SK-N-SH (cell line): ENCODE data around the gene CDS2. TPM values are rescaled to one million over a fixed set of nuclear protein-coding genes. Genes with fewer than 3 reads are reported as not detected.

Experiments used
- CTCF ChIA-PET: fragments of 300-600, 350-600 bp; formaldehyde crosslinking; extraction: SDS; loops from one replicate; lab custom pipeline; 2021; lab: Yijun Ruan, JAX
- POLR2A ChIA-PET: fragments of 350-600 bp; sonication (Branson Sonifier 250); formaldehyde crosslinking; extraction: SDS; loops from one replicate; lab custom pipeline; 2020; ENCODE audit warnings: antibody characterized with exemption, inconsistent platforms; lab: Yijun Ruan, JAX
- DNase-seq: peaks from one replicate; pipeline ENCODE4 v3.0.0; 2012
- H2AFZ ChIP-seq: fragments of 200-600 bp; sonication (generic); 2 replicates; pipeline ENCODE4 v1.8.1; 2016; ENCODE audit warnings: antibody characterized with exemption, mild to moderate bottlenecking, low read depth
- H3F3A ChIP-seq: fragments of 200-600 bp; sonication (generic); replicated peaks from 2 replicates; pipeline ENCODE3; 2016; ENCODE audit warnings: antibody characterized with exemption, mild to moderate bottlenecking; ENCODE audit not compliant: insufficient read depth
- H3K27ac ChIP-seq, 2 experiments: fragments of 200-500 bp in 1 of 2; fragments of 200-600 bp in 1 of 2; sonication (Bioruptor generic) in 1 of 2; sonication (generic), shearing (Covaris generic) in 1 of 2; 2 replicates each; pipeline versions ENCODE4 v1.5.1 to v1.6.1; 2014 to 2016; ENCODE audit warnings: low read depth in 2 of 2, inconsistent platforms in 1 of 2, low read length in 1 of 2, mild to moderate bottlenecking in 1 of 2, mixed read lengths in 1 of 2
- H3K27me3 ChIP-seq: fragments of 200-600 bp; sonication (generic), shearing (Covaris generic); 2 replicates; pipeline ENCODE4 v1.6.1; 2016; ENCODE audit warnings: mixed run types; ENCODE audit not compliant: insufficient read depth
- H3K36me3 ChIP-seq, 2 experiments: fragments of 200-500 bp in 1 of 2; fragments of 200-600 bp in 1 of 2; sonication (Bioruptor generic) in 1 of 2; sonication (generic) in 1 of 2; replicated peaks in 1 of 2; 2 replicates each; pipeline versions ENCODE3 to v1.5.1; 2014 to 2016; ENCODE audit warnings: low read length in 1 of 2, mild to moderate bottlenecking in 1 of 2; ENCODE audit not compliant: insufficient read depth in 2 of 2, control insufficient read depth in 1 of 2
- H3K4me1 ChIP-seq, 2 experiments: fragments of 200-500 bp in 1 of 2; fragments of 200-600 bp in 1 of 2; sonication (Bioruptor generic) in 1 of 2; sonication (generic), shearing (Covaris generic) in 1 of 2; 2 replicates each; pipeline versions ENCODE4 v1.5.1 to v1.6.1; 2014 to 2016; ENCODE audit warnings: low read depth in 1 of 2, low read length in 1 of 2, mixed run types in 1 of 2; ENCODE audit not compliant: insufficient read depth in 2 of 2, control insufficient read depth in 1 of 2
- H3K4me2 ChIP-seq: fragments of 200-600 bp; sonication (generic), shearing (Covaris generic); 2 replicates; pipeline ENCODE4 v1.6.1; 2017; ENCODE audit warnings: mixed run types
- H3K4me3 ChIP-seq, 2 experiments: fragments of 200-500 bp in 1 of 2; fragments of 200-600 bp in 1 of 2; sonication (Bioruptor generic) in 1 of 2; sonication (generic), shearing (Covaris generic) in 1 of 2; 2 replicates each; pipeline versions ENCODE4 v1.5.1 to v1.8.1; 2014 to 2016; ENCODE audit warnings: low read depth in 2 of 2, inconsistent platforms in 1 of 2, low read length in 1 of 2, mild to moderate bottlenecking in 1 of 2, mixed read lengths in 1 of 2, moderate library complexity in 1 of 2
- H3K79me2 ChIP-seq: fragments of 200-600 bp; sonication (generic); 2 replicates; pipeline ENCODE4 v1.8.1; 2017; ENCODE audit warnings: mild to moderate bottlenecking; ENCODE audit not compliant: insufficient read depth
- H3K9ac ChIP-seq: fragments of 200-600 bp; sonication (generic); 2 replicates; pipeline ENCODE4 v1.6.1; 2017; ENCODE audit warnings: mixed run types
- H3K9me2 ChIP-seq: fragments of 200-600 bp; sonication (generic); 2 replicates; pipeline ENCODE4 v1.6.1; 2017; ENCODE audit warnings: mixed run types
- H3K9me3 ChIP-seq: fragments of 200-600 bp; sonication (generic); 2 replicates; pipeline ENCODE4 v1.6.1; 2017; ENCODE audit warnings: mixed run types, mild to moderate bottlenecking, moderate library complexity
- H4K20me1 ChIP-seq: fragments of 200-600 bp; sonication (generic); 2 replicates; pipeline ENCODE4 v1.6.1; 2017; ENCODE audit warnings: mild to moderate bottlenecking, mixed run types; ENCODE audit not compliant: insufficient read depth
- EP300 ChIP-seq, 2 experiments: IDR thresholded peaks; 2 replicates each; pipeline versions ENCODE4 v1.4.0 to v1.6.1; 2012; ENCODE audit warnings: borderline replicate concordance in 1 of 2, low read depth in 1 of 2, low read length in 1 of 2
- EZH2phosphoT487 ChIP-seq: fragments of 200-600 bp; sonication (generic); IDR thresholded peaks from 2 replicates; pipeline ENCODE4 v1.6.1; 2017; ENCODE audit warnings: low read depth, mixed run types, mild to moderate bottlenecking, antibody characterized with exemption, moderate library complexity, borderline replicate concordance
- FOSL2 ChIP-seq: IDR thresholded peaks from 2 replicates; pipeline ENCODE4 v1.4.0; 2012; ENCODE audit warnings: low read depth, mild to moderate bottlenecking, moderate library complexity, borderline replicate concordance
- FOXJ3 ChIP-seq: sonication (generic); formaldehyde crosslinking; IDR thresholded peaks from 2 replicates; pipeline ENCODE4 v1.5.1; 2020; ENCODE audit warnings: mild to moderate bottlenecking, missing genetic modification reagents
- GABPA ChIP-seq: IDR thresholded peaks from 2 replicates; pipeline ENCODE4 v1.4.0; 2012; ENCODE audit warnings: low read depth, mild to moderate bottlenecking
- GATA2 ChIP-seq: sonication (generic); formaldehyde crosslinking; IDR thresholded peaks from 2 replicates; pipeline ENCODE4 v1.5.0; 2020; ENCODE audit warnings: mild to moderate bottlenecking, missing genetic modification reagents
- JUND ChIP-seq: IDR thresholded peaks from 2 replicates; pipeline ENCODE4 v1.4.0; 2012
- MEF2A ChIP-seq: IDR thresholded peaks from 2 replicates; pipeline ENCODE4 v1.4.0; 2012; ENCODE audit warnings: low read depth, borderline replicate concordance
- MXI1 ChIP-seq: IDR thresholded peaks from 2 replicates; pipeline ENCODE4 v1.6.1; 2012; ENCODE audit warnings: mild to moderate bottlenecking, low read depth, low read length, improper control_type of control experiment
- NFIC ChIP-seq: IDR thresholded peaks from 2 replicates; pipeline ENCODE4 v1.4.0; 2012; ENCODE audit warnings: borderline replicate concordance
- PBX3 ChIP-seq: IDR thresholded peaks from 2 replicates; pipeline ENCODE4; 2012
- POLR2AphosphoS5 ChIP-seq: IDR thresholded peaks from 2 replicates; pipeline ENCODE4 v1.6.1; 2012; ENCODE audit warnings: low read depth, low read length
- RCOR1 ChIP-seq: fragments of 150-350 bp; IDR thresholded peaks from 2 replicates; pipeline ENCODE4 v1.6.1; 2017; ENCODE audit warnings: antibody characterized with exemption, low read length
- RFX5 ChIP-seq: IDR thresholded peaks from 2 replicates; pipeline ENCODE4 v1.6.1; 2012; ENCODE audit warnings: mild to moderate bottlenecking, improper control_type of control experiment, low read length
- SMC3 ChIP-seq: IDR thresholded peaks from 2 replicates; pipeline ENCODE4 v1.6.1; 2012; ENCODE audit warnings: low read depth, low read length, improper control_type of control experiment
- TAF1 ChIP-seq: IDR thresholded peaks from 2 replicates; pipeline ENCODE4 v1.6.1; 2012; ENCODE audit warnings: low read depth, mild to moderate bottlenecking, low read length, moderate library complexity, borderline replicate concordance
- TCF12 ChIP-seq: IDR thresholded peaks from 2 replicates; pipeline ENCODE4 v1.4.0; 2012
- YY1 ChIP-seq: IDR thresholded peaks from 2 replicates; pipeline ENCODE4 v1.4.0; 2012; ENCODE audit warnings: low read depth, mild to moderate bottlenecking
- ZBTB33 ChIP-seq: IDR thresholded peaks from 2 replicates; pipeline ENCODE4 v1.4.0; 2012; ENCODE audit warnings: low read depth, borderline replicate concordance
- WGBS: methylation state at CpG from one replicate; pipeline ENCODE4 v1.1.6; 2017; ENCODE audit warnings: low lambda C conversion rate; 5-methylcytosine and 5-hydroxymethylcytosine counted together
- polyA plus RNA-seq, 3 experiments: library from polyadenylated mRNA; depleted of rRNA; stranded (reverse); fragments of >200 nt; gene quantifications; 2 replicates each; pipeline ENCODE4 v1.2.3, GENCODE V29; 2012

CDS2 gene
- polyA plus RNA-seq, 1 of the 3 experiments (the other 2 are of a cell fraction): 13.9 TPM

- TF ChIP-seq YY1 (no peak), POLR2AphosphoS5 (no peak), GABPA (no peak), TCF12 (no peak), JUND (no peak), TAF1 (no peak), RCOR1 (no peak), RFX5 (no peak)
- no peak for DNase-seq
- no peaks in the 10 kb centered on the region for H3K9me3 ChIP-seq
- no peaks in the 10 kb centered on the region for H3F3A ChIP-seq
- no peak overlapping the region for H3K4me2 ChIP-seq
- ChIA-PET CTCF (interaction anchor here (0.7 to 2.3 kb wide), 2 partner anchors 15 to 16 kb away, joined by 3 to 5 read pairs; no protein-coding TSS in a partner anchor), POLR2A (no interaction called here)
- no peak overlapping the region for H3K9ac ChIP-seq
- no peaks in the 10 kb centered on the region for H3K9me2 ChIP-seq
- H3K79me2 ChIP-seq: no peaks in the 10 kb centered on the region
- no peaks in the 10 kb centered on the region for H3K4me1 ChIP-seq
- H4K20me1 ChIP-seq: no peaks in the 10 kb centered on the region
- H3K27me3 ChIP-seq: no peaks in the 10 kb centered on the region
- H3K27ac ChIP-seq: no peak overlapping the region
- H3K36me3 ChIP-seq: no peaks in the 10 kb centered on the region
- 94% methylated on average over 4 of the region's 4 CpGs for WGBS
- no peak overlapping the region for H3K4me3 ChIP-seq
- no peak overlapping the region for H2AFZ ChIP-seq
These were observed 41.4 kb upstream of the CDS2 start for GRCh38 chr20:5085380-5085779.

GRCh38 chr20:5088688-5089087, 38.1 kb upstream of the CDS2 start:
- TF ChIP-seq MEF2A: no peak
- TF ChIP-seq FOSL2: no peak
- TF ChIP-seq ZBTB33: no peak
- no peak for TF ChIP-seq GABPA
- TF ChIP-seq EP300 (IDR thresholded peaks at IDR 0.05; ENCODE audit: borderline replicate concordance in 1 of 2, low read depth in 1 of 2, low read length in 1 of 2): no peak
- no peak for TF ChIP-seq EZH2phosphoT487
- TF ChIP-seq SMC3: no peak
- no peak for TF ChIP-seq RCOR1
- no peak for TF ChIP-seq MXI1
- no peak for TF ChIP-seq PBX3
- no peak for TF ChIP-seq GATA2 (CRISPR knock-in tag)
- no peak for TF ChIP-seq NFIC
- no peak for TF ChIP-seq FOXJ3 (CRISPR knock-in tag)
- ChIA-PET POLR2A (no interaction called here), CTCF (interaction anchor here (1.1 kb wide), 1 partner anchor 12 kb away, joined by 7 read pairs; no protein-coding TSS in a partner anchor)
- Histone ChIP-seq H3K79me2 (no peaks in the 10 kb centered on the region), H3F3A (no peaks in the 10 kb centered on the region), H3K9me2 (no peaks in the 10 kb centered on the region), H3K36me3 (peaks cover 3 to 10% of the 10 kb centered on the region in 2 experiments), H2AFZ (no peak overlapping the region), H3K4me1 (no peaks in the 10 kb centered on the region), H3K4me2 (no peak overlapping the region), H3K27ac (no peak overlapping the region), H3K9me3 (no peaks in the 10 kb centered on the region), H3K27me3 (no peaks in the 10 kb centered on the region), H4K20me1 (no peaks in the 10 kb centered on the region), H3K4me3 (no peak overlapping the region), H3K9ac (no peak overlapping the region)
- no peak for DNase-seq
- 79% methylated on average over 3 of the region's 3 CpGs for WGBS
